Mononuclear cell (primary cell): ENCODE data around the gene DNAJC6. TPM values are rescaled to one million over a fixed set of nuclear protein-coding genes. Genes with fewer than 3 reads are reported as not detected.
"Not testable (repeated sequence)": the region's sequence is repeated elsewhere in the genome, so short reads cannot be mapped to it uniquely, and the experiment has no call there.

Experiments used
- H3K27me3 ChIP-seq: 2 replicates; pipeline ENCODE4 v1.6.0; 2011; ENCODE audit warnings: low read length, control low read depth; ENCODE audit not compliant: insufficient read depth
- H3K4me1 ChIP-seq: 2 replicates; pipeline ENCODE4 v1.5.1; 2011; ENCODE audit warnings: mild to moderate bottlenecking, low read length, control low read depth; ENCODE audit not compliant: insufficient read depth
- H3K4me3 ChIP-seq: 2 replicates; pipeline ENCODE4 v1.5.1; 2011; ENCODE audit warnings: mild to moderate bottlenecking, low read length, moderate library complexity
- H3K9me3 ChIP-seq: 2 replicates; pipeline ENCODE4 v1.5.1; 2011; ENCODE audit warnings: low read depth, mild to moderate bottlenecking, control low read depth, low read length
- total RNA-seq: library from RNA; depleted of rRNA; stranded (reverse); fragments of >200 nt; gene quantifications from one replicate; pipeline ENCODE4 v1.2.3, GENCODE V29; 2012

The DNAJC6 gene
- total RNA-seq, 1 donor = 8.5 TPM

DNA sequence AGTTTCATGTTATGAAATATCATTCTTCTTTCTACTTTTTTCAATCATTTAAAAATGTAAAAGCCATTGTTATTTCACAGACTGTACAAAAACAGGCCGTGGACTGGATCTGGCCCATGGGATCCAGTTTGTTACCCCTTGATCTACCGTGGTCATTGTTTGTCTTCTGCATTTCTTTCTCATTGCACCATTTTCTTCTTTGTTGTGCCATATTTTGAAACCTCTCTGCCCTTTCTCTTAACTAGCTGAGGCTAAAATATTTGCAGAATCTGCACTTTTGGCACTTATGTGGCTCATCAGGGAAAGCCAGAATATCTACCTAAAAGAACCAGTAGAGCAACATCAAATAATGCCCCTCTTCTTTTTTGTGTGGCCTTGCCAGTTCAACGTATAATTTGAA is 50.5 kb downstream of the DNAJC6 start:
- Histone ChIP-seq H3K4me3 (no peak overlapping the region), H3K9me3 (no peaks in the 10 kb centered on the region), H3K27me3 (no peaks in the 10 kb centered on the region), H3K4me1 (no peaks in the 10 kb centered on the region)

GRCh38 chr1:65360648-65361047 is 51.3 kb downstream of the DNAJC6 start:
- H3K27me3 ChIP-seq = no peaks in the 10 kb centered on the region
- no peak overlapping the region for H3K4me3 ChIP-seq
- no peaks in the 10 kb centered on the region for H3K4me1 ChIP-seq
- no peaks in the 10 kb centered on the region for H3K9me3 ChIP-seq

- Histone ChIP-seq H3K4me1 (no peaks in the 10 kb centered on the region), H3K27me3 (no peaks in the 10 kb centered on the region), H3K9me3 (no peaks in the 10 kb centered on the region), H3K4me3 (no peak overlapping the region)
Observed at GRCh38 chr1:65362545-65362944, 53.2 kb downstream of the DNAJC6 start.

- H3K4me3 ChIP-seq = no peak overlapping the region
- H3K9me3 ChIP-seq = no peaks in the 10 kb centered on the region
- H3K4me1 ChIP-seq = no peaks in the 10 kb centered on the region
- H3K27me3 ChIP-seq = no peaks in the 10 kb centered on the region
Observed at GRCh38 chr1:65363484-65363883, 54.1 kb downstream of the DNAJC6 start.

- Histone ChIP-seq H3K27me3 (no peaks in the 10 kb centered on the region), H3K4me1 (no peaks in the 10 kb centered on the region), H3K4me3 (no peak overlapping the region), H3K9me3 (no peaks in the 10 kb centered on the region)
Observed at GRCh38 chr1:65368403-65368802, 59.1 kb downstream of the DNAJC6 start.

GRCh38 chr1:65371544-65371943 is 62.2 kb downstream of the DNAJC6 start:
- no peaks in the 10 kb centered on the region for H3K27me3 ChIP-seq
- H3K4me3 ChIP-seq = no peak overlapping the region
- no peaks in the 10 kb centered on the region for H3K4me1 ChIP-seq
- H3K9me3 ChIP-seq = no peaks in the 10 kb centered on the region

GRCh38 chr1:65372557-65372956 is 63.2 kb downstream of the DNAJC6 start:
- H3K4me3 ChIP-seq = no peak overlapping the region

DNA sequence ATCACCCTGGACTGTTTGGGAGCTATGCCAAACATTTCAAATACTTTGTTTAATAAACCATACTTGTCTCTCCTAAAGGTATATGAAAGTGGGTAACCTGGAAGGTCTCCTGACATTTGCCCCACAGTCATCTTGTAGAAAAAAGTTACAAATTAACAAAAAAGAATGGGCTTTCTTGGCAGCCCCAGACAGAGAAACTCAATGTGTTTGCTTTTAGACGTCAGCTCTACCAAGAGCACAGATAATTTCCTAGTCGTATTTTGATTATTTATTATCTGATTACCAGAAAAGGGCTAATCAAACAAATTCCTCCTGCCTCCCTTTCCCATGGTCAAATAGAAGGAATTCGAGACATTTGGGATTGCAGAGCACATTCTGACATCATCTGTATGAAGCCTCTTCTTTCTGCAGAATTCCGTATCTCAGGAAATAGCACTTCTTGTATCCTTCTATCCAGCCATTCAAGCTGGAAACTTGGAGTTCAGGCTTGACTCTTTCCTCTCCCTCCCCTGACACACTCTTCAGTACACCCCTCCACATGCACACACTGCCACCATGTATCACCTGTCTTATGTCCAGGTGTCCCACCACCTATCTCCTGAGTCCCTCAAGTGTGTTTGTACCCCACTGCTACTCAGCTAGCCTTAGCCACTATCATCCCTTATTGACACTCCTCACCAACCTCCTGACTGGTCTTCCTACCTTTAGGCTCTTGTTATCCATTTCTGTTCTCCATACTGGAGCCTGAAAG is 68.3 kb downstream of the DNAJC6 start:
- no peaks in the 10 kb centered on the region for H3K27me3 ChIP-seq
- no peak overlapping the region for H3K4me3 ChIP-seq
- no peaks in the 10 kb centered on the region for H3K9me3 ChIP-seq
- no peaks in the 10 kb centered on the region for H3K4me1 ChIP-seq

More at GRCh38 chr1:65372557-65372956, 63.2 kb downstream of the DNAJC6 start:
- no peaks in the 10 kb centered on the region for H3K9me3 ChIP-seq
- H3K27me3 ChIP-seq = no peaks in the 10 kb centered on the region
- no peaks in the 10 kb centered on the region for H3K4me1 ChIP-seq

DNA sequence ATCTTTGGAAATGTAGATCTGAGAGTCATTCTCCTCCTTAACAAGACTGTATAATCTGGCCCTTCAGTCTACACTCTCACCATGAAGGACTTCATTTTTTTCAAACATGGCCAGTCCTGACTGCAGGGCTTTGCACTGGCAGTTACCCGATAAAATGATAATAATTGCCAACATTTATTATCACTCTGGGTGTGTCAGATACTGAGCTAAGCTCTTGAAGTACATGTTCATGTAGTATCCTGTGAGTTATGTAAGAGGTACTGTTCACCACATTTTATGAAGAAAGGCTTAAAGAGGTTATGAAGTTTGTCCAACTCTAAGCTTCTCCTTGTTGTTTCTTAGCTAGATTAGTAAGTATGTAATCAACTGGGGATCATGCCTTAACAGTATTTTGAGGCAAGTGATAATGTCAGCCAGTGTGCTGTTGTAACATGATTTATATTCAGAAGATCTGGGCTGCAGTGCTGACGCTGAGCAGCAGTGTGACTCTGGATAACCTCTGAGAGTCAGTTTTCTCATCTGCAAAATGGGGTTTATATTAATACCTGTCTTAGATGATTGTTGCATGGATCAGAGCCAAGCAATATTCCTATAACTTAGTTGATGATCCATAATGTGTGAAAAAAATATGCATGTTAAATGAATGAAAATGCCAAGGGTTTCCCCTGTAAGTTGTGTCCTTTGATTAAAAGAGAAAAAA is 69.1 kb downstream of the DNAJC6 start:
- Histone ChIP-seq H3K4me1 (no peaks in the 10 kb centered on the region), H3K9me3 (no peaks in the 10 kb centered on the region), H3K4me3 (no peak overlapping the region)

GRCh38 chr1:65384426-65384825 is 75.1 kb downstream of the DNAJC6 start:
- not testable (repeated sequence) for H3K9me3 ChIP-seq, H3K27me3 ChIP-seq, H3K4me1 ChIP-seq, H3K4me3 ChIP-seq

More for the DNA sequence above, 69.1 kb downstream of the DNAJC6 start:
- H3K27me3 ChIP-seq = no peaks in the 10 kb centered on the region

DNA sequence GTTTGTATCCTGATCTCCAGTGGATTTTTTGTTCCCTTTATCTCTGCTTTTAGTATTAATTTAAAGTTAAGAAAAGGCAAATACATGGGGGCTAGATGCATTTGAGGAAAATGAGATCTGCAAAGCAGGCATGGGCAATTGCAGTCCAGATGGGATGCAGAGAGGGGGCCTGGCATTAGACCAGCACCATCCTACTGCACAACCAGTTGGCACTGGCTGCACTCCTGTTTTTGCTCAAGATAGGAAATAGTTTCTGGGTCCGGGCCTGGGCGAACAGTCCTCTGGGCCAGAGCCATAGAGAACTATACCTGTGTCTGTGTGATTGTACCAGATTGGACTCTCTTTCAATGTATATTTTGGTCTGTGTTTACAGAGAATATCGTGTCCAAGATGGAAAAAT is 77.1 kb downstream of the DNAJC6 start:
- Histone ChIP-seq H3K9me3 (no peaks in the 10 kb centered on the region), H3K4me1 (no peaks in the 10 kb centered on the region), H3K4me3 (no peak overlapping the region), H3K27me3 (no peaks in the 10 kb centered on the region)

DNA sequence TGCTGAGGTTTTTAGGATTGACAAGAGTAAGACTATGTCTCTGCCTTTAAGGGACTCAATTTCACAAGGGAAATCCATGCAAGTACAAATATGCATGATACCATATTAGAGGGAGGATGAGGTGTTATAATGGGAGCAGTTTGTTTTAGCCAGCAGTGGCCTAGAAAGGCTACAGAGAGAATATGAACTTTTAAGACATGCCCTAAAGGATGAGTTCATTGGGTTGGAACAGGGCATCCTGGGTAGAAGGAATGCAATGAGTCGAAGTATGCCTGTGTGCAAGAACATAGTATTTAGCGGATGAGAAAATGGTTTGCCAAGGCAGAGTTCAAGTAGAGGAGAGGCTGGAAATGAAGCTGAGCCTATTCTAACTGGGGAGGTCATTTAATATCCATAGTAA is 78.5 kb downstream of the DNAJC6 start:
- H3K4me1 ChIP-seq = no peaks in the 10 kb centered on the region
- no peaks in the 10 kb centered on the region for H3K27me3 ChIP-seq
- H3K4me3 ChIP-seq = no peak overlapping the region
- H3K9me3 ChIP-seq = no peaks in the 10 kb centered on the region

- H3K4me3 ChIP-seq = no peak overlapping the region
- H3K27me3 ChIP-seq = no peaks in the 10 kb centered on the region
- H3K4me1 ChIP-seq = no peaks in the 10 kb centered on the region
- no peaks in the 10 kb centered on the region for H3K9me3 ChIP-seq
Observed at GRCh38 chr1:65388908-65389695, 79.8 kb downstream of the DNAJC6 start.

- Histone ChIP-seq H3K4me3 (no peak overlapping the region), H3K9me3 (no peaks in the 10 kb centered on the region), H3K4me1 (peaks cover 4% of the 10 kb centered on the region), H3K27me3 (no peaks in the 10 kb centered on the region)
Observed at GRCh38 chr1:65392497-65392896, 83.2 kb downstream of the DNAJC6 start.

DNA sequence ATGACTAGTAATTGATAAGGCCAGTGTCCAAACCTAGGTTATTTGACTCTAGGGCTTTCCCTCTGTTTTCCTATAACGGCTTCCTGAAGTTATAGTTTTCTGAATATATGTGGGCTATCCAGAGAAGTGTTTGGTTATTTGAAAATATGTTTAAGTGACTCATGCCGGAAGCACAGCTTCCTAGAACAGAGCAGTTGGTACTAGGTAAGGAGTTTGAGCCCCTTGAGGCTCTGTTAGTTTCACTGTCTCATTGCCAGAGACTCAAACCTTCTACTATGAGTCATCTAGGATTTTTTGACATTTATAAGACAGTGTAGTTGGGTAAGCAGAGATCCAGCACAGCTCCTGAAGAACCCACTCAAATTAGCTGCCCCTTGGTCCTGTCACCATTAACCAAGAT is 84.0 kb downstream of the DNAJC6 start:
- no peaks in the 10 kb centered on the region for H3K9me3 ChIP-seq
- no peaks in the 10 kb centered on the region for H3K27me3 ChIP-seq
- H3K4me1 ChIP-seq = peaks cover 4% of the 10 kb centered on the region
- H3K4me3 ChIP-seq = no peak overlapping the region
